ENCODE measurements around the gene ESPL1.
"Not testable (repeated sequence)": the region's sequence is repeated elsewhere in the genome, so short reads cannot be mapped to it uniquely, and the experiment has no call there.

ESPL1 gene

GRCh38 chr12:53324779-53325510 lies 56.8 kb downstream of the ESPL1 start:
- Histone ChIP-seq H3K4me3 (ENCODE audit: insufficient read depth, low read depth, low read length, poor library complexity, severe bottlenecking) (peak overlapping the region; percentile 64), H3K27ac (ENCODE audit: insufficient read depth, low read length, poor library complexity, severe bottlenecking) (peak overlapping the region; percentile 68), H3K27me3 (replicated peaks; ENCODE audit: control insufficient read depth, insufficient read depth, low read length, poor library complexity, severe bottlenecking) (no peaks in the 10 kb centered on the region), H3K4me1 (ENCODE audit: control insufficient read depth, insufficient read depth, low read length, poor library complexity, severe bottlenecking) (peaks cover 23% of the 10 kb centered on the region), H3K9me3 (ENCODE audit: control insufficient read depth, low read length) (no peaks in the 10 kb centered on the region), H3K36me3 (ENCODE audit: control insufficient read depth, insufficient read depth, low read length) (peaks cover 3% of the 10 kb centered on the region)
- DNase-seq = peak; percentile 71 to 76 (median 72)

GRCh38 chr12:53325511-53326061 lies 57.5 kb downstream of the ESPL1 start:
- peak overlapping the region; percentile 64 for H3K4me3 ChIP-seq (ENCODE audit: insufficient read depth, low read depth, low read length, poor library complexity, severe bottlenecking)
- no peaks in the 10 kb centered on the region for H3K36me3 ChIP-seq (ENCODE audit: control insufficient read depth, insufficient read depth, low read length)
- DNase-seq = no peak
- H3K27me3 ChIP-seq (replicated peaks; ENCODE audit: control insufficient read depth, insufficient read depth, low read length, poor library complexity, severe bottlenecking) = no peaks in the 10 kb centered on the region
- peaks cover 23% of the 10 kb centered on the region for H3K4me1 ChIP-seq (ENCODE audit: control insufficient read depth, insufficient read depth, low read length, poor library complexity, severe bottlenecking)
- H3K27ac ChIP-seq (ENCODE audit: insufficient read depth, low read length, poor library complexity, severe bottlenecking) = peak overlapping the region; percentile 68
- no peaks in the 10 kb centered on the region for H3K9me3 ChIP-seq (ENCODE audit: control insufficient read depth, low read length)

- no peaks in the 10 kb centered on the region for H3K36me3 ChIP-seq (ENCODE audit: control insufficient read depth, insufficient read depth, low read length)
- H3K4me1 ChIP-seq (ENCODE audit: control insufficient read depth, insufficient read depth, low read length, poor library complexity, severe bottlenecking) = peaks cover 23% of the 10 kb centered on the region
- no peak overlapping the region for H3K27ac ChIP-seq (ENCODE audit: insufficient read depth, low read length, poor library complexity, severe bottlenecking)
- no peaks in the 10 kb centered on the region for H3K27me3 ChIP-seq (replicated peaks; ENCODE audit: control insufficient read depth, insufficient read depth, low read length, poor library complexity, severe bottlenecking)
- DNase-seq = no peak
- H3K9me3 ChIP-seq (ENCODE audit: control insufficient read depth, low read length) = no peaks in the 10 kb centered on the region
- H3K4me3 ChIP-seq (ENCODE audit: insufficient read depth, low read depth, low read length, poor library complexity, severe bottlenecking) = no peak overlapping the region
Observed at GRCh38 chr12:53326460-53327185, 58.5 kb downstream of the ESPL1 start.

- H3K27me3 ChIP-seq (replicated peaks; ENCODE audit: control insufficient read depth, insufficient read depth, low read length, poor library complexity, severe bottlenecking) = no peaks in the 10 kb centered on the region
- H3K4me3 ChIP-seq (ENCODE audit: insufficient read depth, low read depth, low read length, poor library complexity, severe bottlenecking) = no peak overlapping the region
- no peak for DNase-seq
- no peak overlapping the region for H3K27ac ChIP-seq (ENCODE audit: insufficient read depth, low read length, poor library complexity, severe bottlenecking)
- H3K9me3 ChIP-seq (ENCODE audit: control insufficient read depth, low read length) = no peaks in the 10 kb centered on the region
- peaks cover 18% of the 10 kb centered on the region for H3K4me1 ChIP-seq (ENCODE audit: control insufficient read depth, insufficient read depth, low read length, poor library complexity, severe bottlenecking)
- no peaks in the 10 kb centered on the region for H3K36me3 ChIP-seq (ENCODE audit: control insufficient read depth, insufficient read depth, low read length)
Observed at GRCh38 chr12:53327435-53328042, 59.4 kb downstream of the ESPL1 start.

- no peaks in the 10 kb centered on the region for H3K9me3 ChIP-seq (ENCODE audit: control insufficient read depth, low read length)
- no peak overlapping the region for H3K4me3 ChIP-seq (ENCODE audit: insufficient read depth, low read depth, low read length, poor library complexity, severe bottlenecking)
- peaks cover 18% of the 10 kb centered on the region for H3K4me1 ChIP-seq (ENCODE audit: control insufficient read depth, insufficient read depth, low read length, poor library complexity, severe bottlenecking)
- H3K27me3 ChIP-seq (replicated peaks; ENCODE audit: control insufficient read depth, insufficient read depth, low read length, poor library complexity, severe bottlenecking) = no peaks in the 10 kb centered on the region
- no peak for DNase-seq
- H3K36me3 ChIP-seq (ENCODE audit: control insufficient read depth, insufficient read depth, low read length) = no peaks in the 10 kb centered on the region
- H3K27ac ChIP-seq (ENCODE audit: insufficient read depth, low read length, poor library complexity, severe bottlenecking) = no peak overlapping the region
Observed at GRCh38 chr12:53328043-53328435, 59.9 kb downstream of the ESPL1 start.

GRCh38 chr12:53330671-53331070 lies 62.6 kb downstream of the ESPL1 start:
- Histone ChIP-seq H3K27me3 (replicated peaks; ENCODE audit: control insufficient read depth, insufficient read depth, low read length, poor library complexity, severe bottlenecking) (peaks cover 6% of the 10 kb centered on the region), H3K4me3 (ENCODE audit: insufficient read depth, low read depth, low read length, poor library complexity, severe bottlenecking) (no peak overlapping the region), H3K27ac (ENCODE audit: insufficient read depth, low read length, poor library complexity, severe bottlenecking) (no peak overlapping the region), H3K4me1 (ENCODE audit: control insufficient read depth, insufficient read depth, low read length, poor library complexity, severe bottlenecking) (peaks cover 7% of the 10 kb centered on the region), H3K36me3 (ENCODE audit: control insufficient read depth, insufficient read depth, low read length) (no peaks in the 10 kb centered on the region), H3K9me3 (ENCODE audit: control insufficient read depth, low read length) (no peaks in the 10 kb centered on the region)
- no peak for DNase-seq

- not testable (repeated sequence) for DNase-seq; H3K36me3 ChIP-seq (ENCODE audit: control insufficient read depth, insufficient read depth, low read length); H3K9me3 ChIP-seq (ENCODE audit: control insufficient read depth, low read length); H3K27ac ChIP-seq (ENCODE audit: insufficient read depth, low read length, poor library complexity, severe bottlenecking); H3K4me1 ChIP-seq (ENCODE audit: control insufficient read depth, insufficient read depth, low read length, poor library complexity, severe bottlenecking); H3K4me3 ChIP-seq (ENCODE audit: insufficient read depth, low read depth, low read length, poor library complexity, severe bottlenecking)
- peaks cover 17% of the 10 kb centered on the region for H3K27me3 ChIP-seq (replicated peaks; ENCODE audit: control insufficient read depth, insufficient read depth, low read length, poor library complexity, severe bottlenecking)
Observed at GRCh38 chr12:53332339-53332738, 64.2 kb downstream of the ESPL1 start.

GRCh38 chr12:53332744-53333143 lies 64.6 kb downstream of the ESPL1 start:
- Histone ChIP-seq H3K36me3 (ENCODE audit: control insufficient read depth, insufficient read depth, low read length) (no peaks in the 10 kb centered on the region), H3K4me1 (ENCODE audit: control insufficient read depth, insufficient read depth, low read length, poor library complexity, severe bottlenecking) (no peaks in the 10 kb centered on the region), H3K27ac (ENCODE audit: insufficient read depth, low read length, poor library complexity, severe bottlenecking) (no peak overlapping the region), H3K9me3 (ENCODE audit: control insufficient read depth, low read length) (no peaks in the 10 kb centered on the region), H3K27me3 (replicated peaks; ENCODE audit: control insufficient read depth, insufficient read depth, low read length, poor library complexity, severe bottlenecking) (peaks cover 20% of the 10 kb centered on the region), H3K4me3 (ENCODE audit: insufficient read depth, low read depth, low read length, poor library complexity, severe bottlenecking) (no peak overlapping the region)
- DNase-seq = no peak

GRCh38 chr12:53333289-53333688 lies 65.2 kb downstream of the ESPL1 start:
- DNase-seq = no peak
- Histone ChIP-seq H3K27ac (ENCODE audit: insufficient read depth, low read length, poor library complexity, severe bottlenecking) (no peak overlapping the region), H3K9me3 (ENCODE audit: control insufficient read depth, low read length) (no peaks in the 10 kb centered on the region), H3K4me3 (ENCODE audit: insufficient read depth, low read depth, low read length, poor library complexity, severe bottlenecking) (no peak overlapping the region), H3K36me3 (ENCODE audit: control insufficient read depth, insufficient read depth, low read length) (no peaks in the 10 kb centered on the region), H3K4me1 (ENCODE audit: control insufficient read depth, insufficient read depth, low read length, poor library complexity, severe bottlenecking) (no peaks in the 10 kb centered on the region), H3K27me3 (replicated peaks; ENCODE audit: control insufficient read depth, insufficient read depth, low read length, poor library complexity, severe bottlenecking) (peaks cover 26% of the 10 kb centered on the region)

GRCh38 chr12:53333845-53334244 lies 65.7 kb downstream of the ESPL1 start:
- Histone ChIP-seq H3K4me1 (ENCODE audit: control insufficient read depth, insufficient read depth, low read length, poor library complexity, severe bottlenecking) (no peaks in the 10 kb centered on the region), H3K4me3 (ENCODE audit: insufficient read depth, low read depth, low read length, poor library complexity, severe bottlenecking) (no peak overlapping the region), H3K27me3 (replicated peaks; ENCODE audit: control insufficient read depth, insufficient read depth, low read length, poor library complexity, severe bottlenecking) (peaks cover 28% of the 10 kb centered on the region), H3K9me3 (ENCODE audit: control insufficient read depth, low read length) (no peaks in the 10 kb centered on the region), H3K27ac (ENCODE audit: insufficient read depth, low read length, poor library complexity, severe bottlenecking) (no peak overlapping the region), H3K36me3 (ENCODE audit: control insufficient read depth, insufficient read depth, low read length) (no peaks in the 10 kb centered on the region)
- no peak for DNase-seq
